GM19240 (cell line): Measurements from ENCODE around the gene TRABD2B.

Experiments used
- DNase-seq: peaks from one replicate; pipeline ENCODE4 v3.0.0; 2011; ENCODE audit warnings: low spot score; ENCODE audit not compliant: insufficient read length

TRABD2B gene

DNA sequence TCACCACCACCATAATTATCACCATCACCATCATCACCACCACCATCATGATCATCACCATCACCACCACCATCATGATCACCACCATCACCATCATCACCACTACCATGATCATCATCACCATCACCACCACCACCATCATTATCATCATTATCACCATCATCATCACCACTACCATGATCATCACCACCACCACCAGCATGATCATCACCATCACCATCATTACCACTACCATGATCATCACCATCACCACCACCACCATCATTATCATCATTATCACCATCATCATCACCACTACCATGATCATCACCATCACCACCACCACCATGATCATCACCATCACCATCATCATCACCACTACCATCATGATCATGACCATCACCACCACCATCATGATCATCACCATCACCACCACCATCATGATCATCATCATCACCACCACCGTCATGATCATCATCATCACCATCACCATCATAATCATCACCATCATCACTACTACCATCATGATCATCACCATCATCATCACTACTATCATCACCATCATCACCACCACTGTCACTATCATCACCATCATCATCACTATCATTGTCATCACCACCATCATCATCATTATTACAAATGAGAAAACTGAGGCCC is 60.2 kb downstream of the TRABD2B start:
- DNase-seq = no peak

DNA sequence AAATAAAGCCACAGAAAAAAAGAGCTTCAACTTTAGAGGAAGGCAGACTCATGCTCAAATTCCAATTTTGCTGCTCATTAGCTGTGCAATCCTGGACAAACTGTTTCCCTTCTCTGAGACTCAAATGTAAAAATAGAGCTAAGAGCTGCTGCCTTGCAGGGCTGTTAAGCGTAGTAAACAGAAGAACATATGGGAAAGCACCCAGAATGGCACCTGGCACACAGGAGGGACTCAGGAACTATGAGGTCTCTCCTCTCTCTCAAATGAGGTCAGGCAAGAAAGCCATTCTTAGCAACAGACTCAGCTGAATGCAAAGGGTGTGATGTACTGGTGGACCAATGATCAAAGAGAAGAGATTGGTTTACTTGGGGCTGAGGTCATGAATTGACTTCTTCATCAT is 61.3 kb downstream of the TRABD2B start:
- DNase-seq = no peak

DNA sequence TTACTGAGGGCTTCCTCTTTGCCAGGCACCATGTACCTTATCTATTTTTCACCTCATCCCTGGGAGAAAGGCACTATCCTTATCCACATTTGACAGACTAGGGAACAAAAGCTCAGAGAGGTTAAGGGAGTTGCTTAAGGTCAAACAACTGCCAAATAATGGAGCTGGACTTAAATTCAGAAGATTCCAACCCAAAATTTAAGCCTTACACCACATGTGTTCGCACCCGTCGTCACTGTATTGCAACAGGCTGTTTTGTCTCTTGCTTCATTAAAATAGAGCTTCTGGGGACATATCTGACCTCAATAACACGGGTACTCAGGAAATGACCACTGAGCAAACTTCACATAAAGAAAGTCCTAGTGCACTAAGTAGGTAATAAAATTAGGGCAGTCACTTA is 62.0 kb downstream of the TRABD2B start:
- no peak for DNase-seq

DNA sequence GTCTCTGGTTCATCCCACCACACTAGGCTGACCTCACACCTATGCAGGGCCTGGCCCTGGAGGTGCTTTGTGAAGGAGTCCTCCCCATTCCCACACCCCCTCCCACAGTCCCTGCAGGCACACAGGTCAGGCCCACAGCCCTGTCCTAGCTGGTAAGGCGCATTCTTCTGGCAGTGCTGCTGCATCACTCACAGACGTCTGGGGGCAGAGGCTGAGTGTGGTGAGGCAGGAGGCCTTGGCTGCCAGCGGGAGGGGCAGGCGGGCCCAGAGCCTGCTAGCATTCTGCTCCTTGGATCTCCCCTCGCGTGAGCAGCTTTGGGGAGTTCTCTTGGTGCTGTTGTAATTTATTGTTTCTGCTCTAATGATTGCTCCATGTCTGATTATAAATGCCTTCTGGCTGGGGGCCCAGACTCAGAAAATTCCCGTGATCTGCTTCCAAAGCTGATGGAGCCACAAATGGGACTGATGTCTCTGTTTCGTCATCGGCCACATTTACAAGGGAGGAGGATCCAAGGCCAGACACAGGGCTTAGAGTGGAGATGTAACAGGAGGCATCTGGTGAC is 62.9 kb downstream of the TRABD2B start:
- DNase-seq = no peak

DNA sequence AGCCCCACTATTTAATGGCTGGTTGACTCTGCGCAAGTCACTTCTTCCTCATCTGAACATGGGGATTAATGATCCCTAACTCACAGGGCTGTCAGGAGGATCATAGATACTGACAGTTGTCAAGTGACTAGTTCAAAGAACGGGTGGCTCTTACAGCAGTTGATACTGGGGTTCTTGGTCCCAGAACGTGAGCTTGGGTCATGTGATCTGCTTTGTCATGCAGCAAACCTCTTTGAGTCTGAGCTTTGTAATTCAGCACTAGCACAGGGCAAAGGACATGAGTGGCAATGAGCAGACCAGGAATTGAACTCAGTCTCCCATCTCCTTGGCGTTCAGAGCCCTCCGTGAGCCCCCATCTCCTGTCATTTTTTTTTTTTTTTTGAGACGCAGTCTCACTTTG is 64.4 kb downstream of the TRABD2B start:
- no peak for DNase-seq

DNA sequence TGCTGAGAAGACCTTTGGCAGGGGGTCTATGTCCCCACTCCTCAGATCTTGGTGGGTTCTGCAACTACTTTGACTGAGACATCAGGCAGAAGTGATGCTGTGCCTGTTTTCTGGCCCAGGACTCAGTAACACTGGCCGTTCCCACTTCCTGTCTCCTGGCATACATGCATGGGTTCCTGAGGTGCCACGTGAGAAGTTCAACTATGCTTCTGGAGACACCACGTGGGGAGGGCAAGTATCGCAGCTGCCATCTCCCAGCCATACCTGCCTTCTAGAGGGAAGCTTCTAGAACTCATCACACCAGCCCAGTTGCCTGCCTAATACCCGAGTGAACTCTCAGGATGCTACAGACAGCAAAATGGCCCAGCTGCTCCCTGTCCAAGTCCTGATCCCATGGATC is 65.8 kb downstream of the TRABD2B start:
- no peak for DNase-seq

DNA sequence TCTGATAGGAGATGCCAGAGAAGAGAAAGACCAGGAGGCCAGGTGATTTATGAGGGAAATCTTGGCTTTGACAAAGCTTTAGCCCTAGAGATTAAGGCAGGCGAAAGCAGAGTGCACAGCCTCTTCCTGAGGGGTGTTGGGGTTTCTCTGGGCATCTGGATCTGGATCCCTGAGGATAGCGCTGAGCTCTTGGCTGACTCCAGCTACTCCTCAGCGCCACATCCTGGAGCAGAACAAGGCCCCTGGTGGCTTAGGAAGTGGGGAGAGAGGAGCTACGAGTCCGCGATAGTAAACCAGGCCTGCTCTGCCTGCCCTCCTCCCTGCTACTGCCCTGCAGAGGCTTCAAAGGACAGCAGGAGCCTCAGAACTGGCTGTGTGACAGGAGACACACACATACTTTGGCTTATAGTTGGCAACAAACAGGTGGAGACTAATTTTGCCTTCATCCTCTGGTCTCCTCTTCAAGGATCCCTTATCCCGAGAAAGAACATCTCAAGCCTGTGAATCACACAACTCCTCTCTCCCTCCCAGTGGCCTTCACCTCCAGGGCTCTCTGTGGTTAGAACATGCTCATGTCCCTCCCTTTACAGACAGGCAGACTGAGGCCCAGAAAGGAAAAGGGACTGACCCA is 66.9 kb downstream of the TRABD2B start:
- no peak for DNase-seq

DNA sequence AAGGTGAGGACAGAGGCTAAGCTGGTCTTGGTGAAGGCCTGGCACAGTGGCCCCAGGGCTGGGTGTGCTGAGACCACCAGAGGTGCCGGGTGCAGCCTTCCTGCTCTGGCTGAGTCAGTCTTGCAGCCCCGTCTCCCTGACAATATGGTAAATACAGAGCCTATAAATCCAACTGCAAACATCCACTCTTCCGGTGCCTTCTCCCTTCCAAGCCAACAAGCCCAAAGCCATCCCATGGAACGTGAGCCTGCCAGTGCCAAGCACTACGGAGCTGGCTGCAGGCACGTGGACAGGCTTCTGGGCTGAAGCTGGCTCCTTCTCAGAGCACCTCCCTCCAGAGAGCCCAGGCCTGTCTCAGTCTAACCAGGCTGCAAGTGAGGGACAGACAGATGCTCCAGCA is 70.0 kb downstream of the TRABD2B start:
- DNase-seq = no peak

DNA sequence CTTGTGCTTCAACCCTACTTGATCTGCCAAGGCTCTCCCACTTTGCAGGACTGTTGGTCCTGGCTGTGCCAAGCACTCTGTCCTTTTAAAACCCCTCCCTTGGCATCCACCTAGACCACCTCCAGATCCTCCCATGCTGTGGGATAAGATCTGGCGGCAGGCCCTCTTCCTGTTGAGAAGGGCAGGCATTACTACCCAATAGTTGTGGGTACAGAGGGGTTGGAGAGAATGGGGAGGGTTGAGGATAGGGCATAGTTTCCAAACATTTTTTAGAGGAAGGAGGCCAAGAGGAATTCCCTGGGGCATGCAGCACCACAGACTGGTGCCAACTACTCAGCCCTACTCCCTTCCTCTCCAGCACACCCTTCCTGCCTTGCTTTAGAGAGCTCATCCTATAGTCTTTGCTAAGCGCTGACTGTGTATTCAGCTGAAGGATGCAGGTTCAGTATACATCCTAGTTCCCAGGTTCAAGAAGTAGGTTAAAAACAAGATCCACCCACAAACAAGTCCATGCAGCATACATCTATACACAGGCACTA is 70.7 kb downstream of the TRABD2B start:
- no peak for DNase-seq

DNA sequence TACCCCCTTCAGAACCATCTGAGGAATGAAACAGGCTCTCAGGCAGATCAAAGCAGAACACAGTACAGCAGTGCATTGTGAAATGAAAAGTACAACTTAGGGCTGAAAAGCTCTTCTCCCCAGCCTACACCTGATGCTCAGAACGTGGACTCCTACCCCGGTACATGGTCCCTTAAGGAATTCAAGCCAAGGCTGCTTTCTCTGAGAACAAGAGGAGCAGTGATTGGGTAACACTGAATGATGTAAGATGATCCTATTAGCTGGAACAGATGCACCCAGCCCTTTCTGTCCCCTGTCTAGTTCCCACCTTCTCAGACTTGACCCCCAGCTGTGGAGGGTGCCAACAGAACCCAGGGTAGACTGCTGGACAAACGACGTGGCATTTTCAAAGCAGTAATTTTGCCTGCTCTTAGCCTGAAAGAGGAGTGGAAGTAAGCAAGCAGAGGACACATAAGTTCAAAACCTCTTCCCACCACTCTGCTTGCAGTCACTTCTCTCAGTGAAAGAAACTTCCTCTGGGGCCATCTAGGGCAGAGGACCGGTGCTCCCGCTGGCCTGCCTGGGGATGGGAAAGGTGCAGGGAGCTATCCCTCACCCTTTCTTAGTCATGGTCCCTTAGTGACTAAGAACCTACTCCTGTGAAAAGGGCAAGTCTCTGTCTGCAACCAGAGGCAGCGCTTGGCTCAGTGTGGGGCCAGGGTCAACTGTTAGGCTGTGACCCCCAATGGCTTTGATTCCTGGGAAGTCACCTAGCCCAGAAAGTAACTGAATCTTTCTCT is 72.7 kb downstream of the TRABD2B start:
- no peak for DNase-seq

DNA sequence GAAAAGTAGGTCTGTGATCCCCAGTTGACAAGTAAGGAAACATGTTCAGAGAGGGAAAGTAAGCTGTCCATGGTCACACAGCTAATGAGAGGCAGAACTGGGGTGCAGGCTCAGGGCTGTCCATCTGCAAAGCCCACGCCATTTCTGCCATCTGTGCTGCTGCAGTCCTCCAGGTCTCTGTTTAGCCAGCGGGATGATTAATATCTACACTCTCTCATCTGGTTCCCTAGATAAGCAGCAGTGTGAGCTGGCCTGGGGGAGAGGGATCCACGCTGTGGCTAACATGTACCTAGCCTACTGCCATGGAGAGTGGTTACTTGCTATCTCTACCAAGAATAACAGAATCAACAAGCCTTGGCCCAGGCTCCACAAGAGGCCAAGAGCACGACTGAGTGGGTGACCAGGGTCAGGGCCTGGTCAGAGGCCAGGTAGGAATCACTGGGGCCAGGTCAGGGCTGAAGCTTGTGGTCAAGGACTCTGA is 75.2 kb downstream of the TRABD2B start:
- DNase-seq = no peak

DNA sequence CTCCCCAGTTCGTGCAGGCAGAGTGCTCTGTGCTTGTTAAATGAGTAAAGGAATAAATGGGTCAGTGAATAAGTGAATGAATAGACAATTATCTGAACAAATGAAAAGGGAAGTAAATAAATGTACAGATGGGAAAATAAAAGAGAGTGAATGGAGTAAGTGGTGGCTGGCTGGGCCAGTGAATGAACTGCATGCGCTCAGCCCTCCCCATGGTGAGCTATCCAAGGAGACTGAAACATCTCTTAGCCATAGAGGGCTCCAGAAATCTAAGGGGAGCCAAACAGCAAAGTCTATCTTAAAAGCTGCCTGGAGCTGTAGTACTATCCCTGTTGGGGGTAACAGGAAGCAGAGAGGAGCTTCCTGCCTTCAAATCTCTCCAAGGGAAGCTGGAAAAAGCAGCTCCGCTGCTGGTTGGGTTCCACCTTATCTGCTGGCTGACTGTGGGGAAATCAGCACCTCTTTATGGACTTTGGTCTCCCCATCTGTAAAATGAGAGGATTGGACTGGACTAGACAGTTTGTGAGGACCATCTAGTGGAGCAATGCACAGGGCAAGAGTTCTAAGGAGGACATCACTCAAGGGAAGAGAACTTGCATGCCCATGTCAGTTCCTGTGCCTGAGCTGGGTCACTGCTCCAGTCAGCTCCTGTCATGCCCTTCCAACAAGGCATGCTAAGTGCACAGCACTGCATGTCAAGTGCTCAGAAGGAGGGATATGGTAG is 77.9 kb downstream of the TRABD2B start:
- no peak for DNase-seq

DNA sequence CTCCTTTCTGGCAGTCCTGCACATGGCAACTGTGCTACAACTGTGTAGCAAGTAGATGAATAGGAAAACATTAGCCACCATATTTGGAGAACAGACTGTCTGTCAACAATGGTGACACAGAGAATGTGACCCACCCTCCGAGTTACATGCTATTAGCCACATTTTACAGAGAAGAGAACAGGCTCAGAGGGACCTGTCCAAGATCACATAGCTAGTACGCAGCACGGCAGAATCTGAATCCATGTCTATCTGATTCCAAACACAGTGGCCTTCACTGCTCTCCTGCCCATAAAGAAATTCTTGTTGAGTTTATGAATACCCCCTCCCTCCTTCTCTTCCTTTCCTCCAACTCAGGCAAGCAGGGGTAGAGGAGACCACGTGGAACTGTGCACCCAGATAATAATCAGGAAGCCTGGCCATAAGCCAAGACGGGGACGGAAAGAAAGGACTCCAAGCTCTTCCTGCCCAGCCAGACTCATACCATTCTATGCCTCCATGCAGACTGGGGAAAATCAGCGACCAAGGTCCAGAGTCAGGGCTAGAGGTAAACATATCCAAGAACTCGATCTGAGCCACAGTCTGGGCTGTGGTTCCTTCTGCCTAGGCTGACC is 78.8 kb downstream of the TRABD2B start:
- no peak for DNase-seq

DNA sequence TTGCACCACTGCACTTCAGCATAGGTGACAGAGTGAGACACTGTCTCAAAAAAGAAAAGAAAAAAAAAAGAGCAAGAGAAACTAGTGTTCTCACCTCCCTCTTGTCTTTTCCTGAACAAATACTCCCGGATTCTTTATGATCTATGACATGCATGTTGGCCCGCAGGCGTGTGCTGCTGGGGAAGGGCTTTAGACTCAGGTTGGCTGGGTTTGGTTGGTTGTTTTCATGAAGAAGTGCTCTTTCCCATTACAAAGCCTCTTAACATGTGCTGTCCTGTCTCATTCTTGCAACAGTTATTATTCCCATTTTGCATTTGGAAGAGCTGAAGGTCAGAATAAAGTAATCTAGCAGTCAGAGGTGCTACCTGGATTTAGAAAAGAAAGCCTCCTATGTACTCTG is 79.5 kb downstream of the TRABD2B start:
- DNase-seq = no peak

DNA sequence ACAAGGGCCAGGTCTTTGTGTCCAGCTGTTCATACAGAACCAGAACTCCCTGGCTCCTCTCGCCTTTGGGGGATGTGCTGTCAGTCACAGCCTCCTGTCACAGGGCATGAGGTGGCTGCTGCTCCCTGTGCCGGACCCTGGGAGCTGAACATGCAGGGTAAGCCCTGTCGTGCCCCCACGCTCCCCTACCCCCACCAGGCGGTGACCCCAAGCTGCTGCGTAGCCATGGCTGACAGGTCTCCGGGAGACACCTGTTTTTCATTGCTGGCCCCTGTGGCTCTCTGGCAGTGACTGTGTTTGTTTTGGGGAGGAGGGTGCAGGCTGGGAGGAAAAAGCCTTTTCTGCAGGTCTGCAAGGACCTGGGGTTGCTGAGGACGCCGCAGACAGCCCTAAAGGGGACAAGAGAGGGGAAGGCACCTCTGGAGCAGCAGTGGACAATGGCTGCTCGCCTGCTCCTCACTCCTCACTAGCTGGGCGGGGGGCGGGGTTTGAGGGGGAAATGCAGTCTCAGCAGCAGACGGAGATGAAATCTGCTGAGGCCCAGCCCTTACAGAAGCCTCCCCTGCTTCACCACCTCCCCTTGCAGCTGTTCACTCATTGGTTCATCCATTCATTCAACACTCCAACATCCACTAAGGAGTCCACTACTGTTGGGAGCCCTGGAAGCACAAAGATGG is 81.4 kb downstream of the TRABD2B start:
- no peak for DNase-seq

DNA sequence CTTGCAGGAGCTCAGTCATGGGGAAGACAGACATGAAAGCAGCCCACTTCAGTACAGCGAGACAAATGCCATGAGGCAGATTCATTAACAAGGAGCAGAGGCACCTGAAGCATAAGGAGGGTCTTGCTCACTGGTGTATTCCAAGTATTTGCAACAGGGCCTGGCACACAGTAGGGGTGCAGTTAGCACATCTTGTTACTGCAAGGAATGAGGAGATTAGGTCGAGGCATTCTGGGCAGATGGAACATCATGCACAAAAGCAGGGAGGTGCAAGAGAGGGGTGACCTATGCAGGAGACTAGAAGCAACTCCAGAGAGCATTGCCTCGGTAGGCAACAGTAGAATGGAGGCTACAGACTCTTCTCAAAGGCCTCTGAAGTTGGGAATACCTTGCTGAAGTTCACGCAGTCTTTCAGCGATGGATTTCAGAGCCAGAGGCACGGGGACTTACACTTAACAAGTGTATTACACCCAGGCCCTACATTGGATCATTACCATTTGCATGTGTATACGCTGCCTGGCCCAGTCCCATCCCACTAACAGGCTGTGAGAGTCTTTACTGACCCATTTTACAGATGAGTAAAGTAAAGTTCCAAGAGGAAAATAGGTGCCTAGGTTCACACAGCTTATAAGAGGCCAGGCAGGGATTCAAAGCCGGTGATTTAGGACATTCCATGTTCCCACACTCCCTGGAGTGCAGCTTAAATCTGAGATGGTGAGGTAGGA is 82.1 kb downstream of the TRABD2B start:
- DNase-seq = no peak

DNA sequence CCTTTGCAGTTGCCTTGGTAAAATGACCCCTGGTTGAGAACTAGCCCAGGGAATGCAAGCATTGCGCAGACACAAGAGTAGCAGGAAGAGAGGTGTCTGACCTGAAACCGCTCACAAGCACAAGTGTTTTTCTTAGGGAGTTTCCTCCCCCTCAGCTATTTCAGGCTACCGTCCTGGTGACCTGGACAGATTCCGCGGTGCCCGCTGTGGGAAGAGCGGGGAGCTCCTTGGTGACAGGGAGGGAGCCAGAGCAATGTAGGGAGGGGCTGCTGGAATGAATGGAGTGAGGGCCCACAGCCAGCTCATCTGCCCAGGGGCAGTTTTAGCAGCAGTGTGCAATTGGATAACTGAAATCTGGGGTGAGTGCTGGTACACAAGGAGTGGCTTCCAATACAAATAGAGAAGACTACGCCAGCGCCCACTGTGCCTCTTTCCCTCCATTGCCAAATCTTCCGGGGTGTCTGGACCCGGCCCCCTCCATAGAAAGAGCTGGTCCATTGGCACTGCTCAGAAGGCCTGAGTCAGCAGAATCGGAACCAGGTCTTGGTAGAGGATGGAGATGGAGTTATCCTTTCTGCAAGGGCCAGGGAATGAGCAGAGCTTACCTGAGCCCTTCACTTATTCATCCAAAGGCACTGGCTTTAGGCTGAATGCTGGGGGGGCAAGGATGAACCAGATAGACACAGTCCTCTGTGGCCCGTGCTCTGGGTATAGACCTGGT is 82.8 kb downstream of the TRABD2B start:
- no peak for DNase-seq

DNA sequence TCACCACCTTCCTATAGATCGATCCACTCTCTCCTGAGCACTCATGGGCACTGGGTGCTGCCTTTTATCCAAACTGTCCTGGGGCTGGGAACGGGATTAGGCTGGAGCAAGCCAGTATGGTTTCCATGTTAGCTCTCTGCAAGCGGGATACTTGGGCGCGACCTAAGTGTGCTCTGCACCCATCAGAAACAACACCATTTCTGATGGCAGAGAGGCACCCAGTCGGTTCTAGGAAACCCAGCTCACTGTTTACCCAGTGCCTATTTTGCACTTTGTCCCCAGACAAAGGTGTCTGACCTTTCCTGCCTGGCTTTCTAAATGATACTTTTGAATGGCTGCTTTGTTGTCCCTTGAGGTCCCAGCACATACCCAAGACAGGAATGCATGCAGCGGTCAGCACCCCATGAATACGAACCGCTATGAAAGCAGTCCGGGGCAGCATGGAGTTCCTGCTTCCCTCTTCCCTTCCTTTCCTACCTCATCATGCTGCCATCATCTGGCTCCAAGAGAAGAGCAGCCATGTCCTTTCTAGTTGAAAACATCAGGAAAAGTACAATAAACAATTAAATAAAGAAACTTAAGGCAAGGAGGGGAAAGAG is 83.9 kb downstream of the TRABD2B start:
- DNase-seq = no peak

DNA sequence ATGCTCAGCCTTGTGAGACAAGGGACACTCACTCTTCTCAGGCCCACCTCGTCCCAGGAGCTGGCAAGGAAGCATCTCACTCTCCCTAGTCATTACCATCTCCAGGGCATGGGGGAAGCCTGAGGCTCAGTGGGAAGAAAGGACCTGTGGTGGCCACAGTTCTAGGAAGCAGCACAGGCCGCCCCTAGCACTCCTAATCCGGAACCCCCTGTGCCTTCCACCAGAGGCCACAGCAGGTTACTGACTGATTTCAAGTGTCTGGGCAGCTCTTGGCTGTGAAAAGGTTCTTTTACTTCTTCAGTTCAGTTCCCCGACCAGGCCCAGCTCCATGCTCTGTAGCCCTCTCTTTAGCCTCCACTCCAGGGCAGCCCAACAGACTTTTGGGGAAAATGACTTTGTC is 84.4 kb downstream of the TRABD2B start:
- DNase-seq = no peak
